Hepatocyte (in vitro differentiated cells): Measurements from ENCODE around the gene TRPC4.

Experiments
- CTCF ChIP-seq: fragments of 200-600 bp; sonication (generic); IDR thresholded peaks from 2 replicates; pipeline ENCODE4 v1.5.1; 2016; ENCODE audit warnings: antibody characterized with exemption, mild to moderate bottlenecking; ENCODE audit not compliant: poor library complexity
- EZH2 ChIP-seq: fragments of 200-600 bp; sonication (generic); IDR thresholded peaks from 2 replicates; pipeline ENCODE4 v1.6.1; 2016; ENCODE audit warnings: antibody characterized with exemption, mild to moderate bottlenecking, borderline replicate concordance
- EZH2phosphoT487 ChIP-seq: fragments of 200-600 bp; sonication (generic); IDR thresholded peaks from one replicate; pipeline ENCODE4 v1.6.1; 2018; ENCODE audit warnings: antibody characterized with exemption, mild to moderate bottlenecking, low read depth, moderate library complexity; ENCODE audit not compliant: unreplicated experiment, severe bottlenecking

- TF ChIP-seq CTCF (no peak), EZH2phosphoT487 (no peak), EZH2 (no peak)
These were observed 168.3 kb downstream of the TRPC4 start for GRCh38 chr13:37701306-37701705.
